HG03108 (cell line): ENCODE results near the gene PRICKLE4.

Experiments used
- ATAC-seq: cut with Tn5 transposase; IDR thresholded peaks from one replicate; pipeline ENCODE4 v1.9.1; 2021; ENCODE audit warnings: moderate library complexity; ENCODE audit not compliant: unreplicated experiment

PRICKLE4 gene

GRCh38 chr6:41769376-41769775 lies 11.2 kb upstream of the PRICKLE4 start:
- ATAC-seq: no peak

GRCh38 chr6:41770381-41771057 lies 10.1 kb upstream of the PRICKLE4 start:
- no peak for ATAC-seq

- ATAC-seq: no peak
These were observed 9.3 kb upstream of the PRICKLE4 start for GRCh38 chr6:41771058-41771983.

- no peak for ATAC-seq
These were observed 5.7 kb upstream of the PRICKLE4 start for GRCh38 chr6:41774841-41775240.

GRCh38 chr6:41775293-41775882 lies 5.2 kb upstream of the PRICKLE4 start:
- no peak for ATAC-seq

GRCh38 chr6:41777551-41778285 lies 2.9 kb upstream of the PRICKLE4 start:
- ATAC-seq: no peak

GRCh38 chr6:41778895-41779294 lies 1.7 kb upstream of the PRICKLE4 start:
- no peak for ATAC-seq

- ATAC-seq: no peak
These were observed 1.2 kb upstream of the PRICKLE4 start for GRCh38 chr6:41779336-41779735.

- peak; percentile 95 for ATAC-seq
These were observed 613 bp upstream of the PRICKLE4 start, which contains the start of gene FRS3 for GRCh38 chr6:41779788-41780550. FRS3 (minus strand) TSS chr6:41779900; CDS start chr6:41776987, 2,913 bp downstream.

GRCh38 chr6:41781366-41781730 lies 766 bp downstream of the PRICKLE4 start:
- ATAC-seq: no peak

GRCh38 chr6:41783106-41783780 lies 2.7 kb downstream of the PRICKLE4 start:
- no peak for ATAC-seq

GRCh38 chr6:41784581-41785171 lies 4.1 kb downstream of the PRICKLE4 start:
- ATAC-seq: no peak

GRCh38 chr6:41785254-41785653 lies 4.7 kb downstream of the PRICKLE4 start:
- ATAC-seq: no peak

GRCh38 chr6:41785689-41786450 lies 5.3 kb downstream of the PRICKLE4 start:
- ATAC-seq: no peak

- peak; percentile 56 for ATAC-seq
These were observed 6.1 kb downstream of the PRICKLE4 start for GRCh38 chr6:41786451-41787218.

GRCh38 chr6:41787219-41787917 lies 6.8 kb downstream of the PRICKLE4 start, which contains the start of gene TOMM6:
TOMM6 (plus strand) TSS chr6:41787694; CDS start chr6:41787698, 4 bp downstream.
- ATAC-seq: peak; percentile 75

GRCh38 chr6:41789390-41789724 lies 8.8 kb downstream of the PRICKLE4 start:
- no peak for ATAC-seq
